ENCODE results near the gene RBM7. TPM values are rescaled to one million over a fixed set of nuclear protein-coding genes. Genes with fewer than 3 reads are reported as not detected.

Gene RBM7
- 16.4 and 20.5 TPM in 2 replicates for total RNA-seq

DNA sequence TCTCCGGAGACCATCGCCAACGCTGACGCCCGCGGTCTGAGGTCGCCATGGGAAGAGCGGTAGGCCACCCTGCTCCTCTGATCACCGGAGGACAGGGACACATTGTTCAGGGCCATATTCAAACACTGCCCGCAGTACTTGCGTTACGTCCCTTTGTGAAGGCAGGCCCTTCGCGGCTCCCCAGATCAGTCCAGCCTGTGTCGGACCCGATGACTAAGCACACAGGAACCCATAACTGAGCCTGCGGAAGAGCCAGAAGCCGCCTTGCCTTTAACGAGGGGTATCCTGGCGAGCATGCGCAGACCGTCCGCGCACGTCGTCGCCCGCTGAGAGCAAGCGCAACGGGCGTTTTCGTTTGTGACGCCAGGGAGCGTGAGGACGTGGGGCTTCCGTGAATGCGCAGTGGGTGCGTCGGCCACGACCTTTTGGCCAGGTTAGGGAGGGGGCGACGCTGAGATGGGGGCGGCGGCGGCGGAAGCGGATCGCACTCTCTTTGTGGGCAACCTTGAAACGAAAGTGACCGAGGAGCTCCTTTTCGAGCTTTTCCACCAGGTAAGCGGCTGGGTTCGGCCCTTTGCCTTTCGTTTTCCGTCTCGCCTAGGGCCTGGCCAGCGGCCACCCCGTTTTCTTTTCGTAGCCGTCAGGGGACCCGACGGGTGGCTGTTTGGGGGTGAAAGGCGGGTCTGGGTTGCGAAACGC is at the start of gene RBM7, which contains the start of gene C11orf71:
RBM7 (plus strand) TSS at position 451 of the 699 bp plus-strand sequence; CDS start at position 457, 6 bp downstream.
C11orf71 (minus strand) TSS at position 296 of the 699 bp plus-strand sequence; CDS start at position 116, 180 bp downstream.

DNA sequence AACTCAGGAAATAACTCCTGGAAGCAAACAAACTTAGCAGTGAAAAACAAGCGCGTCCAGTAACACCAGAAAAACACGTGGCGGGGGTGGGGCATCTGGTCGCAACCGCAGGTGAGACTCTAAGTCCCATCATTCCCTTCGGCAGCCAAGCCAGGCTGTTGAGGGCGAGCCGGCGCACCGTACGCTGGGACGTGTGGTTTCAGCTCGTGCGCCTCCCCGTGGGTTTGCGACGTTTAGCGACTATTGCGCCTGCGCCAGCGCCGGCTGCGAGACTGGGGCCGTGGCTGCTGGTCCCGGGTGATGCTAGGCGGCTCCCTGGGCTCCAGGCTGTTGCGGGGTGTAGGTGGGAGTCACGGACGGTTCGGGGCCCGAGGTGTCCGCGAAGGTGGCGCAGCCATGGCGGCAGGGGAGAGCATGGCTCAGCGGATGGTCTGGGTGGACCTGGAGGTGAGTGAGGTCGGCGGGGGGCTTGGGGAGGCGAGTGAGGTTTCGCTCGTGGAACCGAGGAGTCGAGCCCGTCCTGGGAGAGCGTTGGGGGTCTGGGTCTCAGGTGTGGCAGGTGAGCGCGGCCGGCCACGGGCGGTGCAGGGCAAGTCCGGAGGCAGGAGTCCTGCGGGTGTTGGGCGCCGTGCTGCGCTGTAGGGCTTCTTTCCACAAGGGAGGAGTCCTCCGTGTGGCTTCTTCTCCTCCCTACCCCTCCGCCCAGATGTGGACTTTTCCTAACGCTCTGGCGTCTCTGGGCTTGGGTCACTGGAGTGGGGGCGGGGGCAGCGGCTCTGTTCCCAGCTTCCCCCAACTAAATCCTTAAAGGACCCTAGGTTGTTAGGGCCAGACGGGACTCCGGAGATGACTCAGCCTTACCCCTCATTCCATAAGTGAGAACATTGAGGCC is 39.0 kb downstream of the RBM7 start, which contains the start of gene REXO2:
REXO2 (plus strand) TSS at position 239 of the 892 bp plus-strand sequence; CDS start at position 301, 62 bp downstream.

Other genes starting within 250 kb of the RBM7 start
- gene NNMT, start 104.3 kb upstream of the RBM7 start, total RNA-seq = 121 and 168 TPM in 2 replicates
- 2.6 and 2.7 TPM in 2 replicates for gene C11orf71, start 155 bp upstream of the RBM7 start, total RNA-seq
- gene REXO2, start 38.8 kb downstream of the RBM7 start, total RNA-seq = 150 and 193 TPM in 2 replicates
- gene NXPE1, start 159.2 kb downstream of the RBM7 start, total RNA-seq = not detected in 2 replicates
- gene NXPE4, start 195.1 kb downstream of the RBM7 start, total RNA-seq = not detected in 2 replicates